ENCODE data around the gene OR2F2.

DNA sequence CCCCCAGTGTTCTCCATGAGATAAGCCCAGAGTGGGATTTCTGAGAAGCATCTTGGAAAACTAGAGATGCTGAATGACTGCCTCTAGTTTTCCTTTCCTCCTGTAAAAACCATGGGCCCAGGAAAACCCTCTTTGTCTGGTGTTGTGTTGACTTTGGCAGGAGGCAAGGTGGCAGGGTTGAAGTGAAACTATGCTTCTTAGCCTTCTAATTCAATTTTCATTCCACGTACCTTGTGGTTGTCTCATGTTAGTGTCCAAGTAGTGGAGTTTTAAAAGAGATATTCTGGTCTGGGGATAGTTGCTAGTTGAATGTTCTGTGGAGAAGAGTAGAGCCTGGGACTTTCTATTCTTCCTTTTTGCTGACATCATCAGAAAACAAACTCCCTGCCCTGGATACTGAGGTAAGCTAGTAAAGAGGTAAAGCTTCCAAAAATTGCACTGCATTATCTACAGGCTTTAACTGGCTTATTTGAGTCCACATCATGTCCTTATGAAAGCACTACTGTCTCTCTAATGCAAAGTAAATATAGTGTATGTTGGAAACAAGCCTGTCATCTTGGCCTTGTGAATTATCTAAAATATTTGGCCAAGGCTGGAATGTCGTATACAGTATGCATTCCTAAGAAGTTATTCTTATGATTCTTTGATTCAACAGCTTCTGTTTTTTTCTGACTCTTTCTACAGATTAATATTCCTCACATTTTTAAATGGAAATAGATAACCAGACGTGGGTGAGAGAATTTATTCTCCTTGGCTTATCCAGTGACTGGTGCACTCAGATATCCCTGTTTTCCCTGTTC, at the start of gene OR2F2:
- TF ChIP-seq POLR2AphosphoS5 (IDR thresholded peaks at IDR 0.05; ENCODE audit: low read depth, low read length), result no peak
- TF ChIP-seq POLR2A (IDR thresholded peaks at IDR 0.05; ENCODE audit: low read depth, low read length), result no peak
- no peak for TF ChIP-seq TAF1 (IDR thresholded peaks at IDR 0.05; ENCODE audit: low read depth, low read length)
- TF ChIP-seq SPI1 (IDR thresholded peaks at IDR 0.05; ENCODE audit: low read depth, low read length), result no peak
